Neural cell (in vitro differentiated cells): Measurements from ENCODE around the gene WNT2B. TPM values are rescaled to one million over a fixed set of nuclear protein-coding genes. Genes with fewer than 3 reads are reported as not detected.

ENCODE experiments used
- H2AFZ ChIP-seq: fragments of 200-600, 300-800 bp; sonication (generic), shearing (Covaris generic); 2 replicates; pipeline ENCODE4 v1.6.0; 2014; ENCODE audit warnings: low read depth, mild to moderate bottlenecking, antibody characterized with exemption, low read length, moderate library complexity
- H3F3A ChIP-seq: fragments of 200-600 bp; shearing (Covaris generic); 2 replicates; pipeline ENCODE4 v1.6.1; 2016; ENCODE audit warnings: mild to moderate bottlenecking, moderate library complexity, mixed read lengths, antibody characterized with exemption, low read length; ENCODE audit not compliant: insufficient read depth, poor library complexity, severe bottlenecking
- H3K27ac ChIP-seq: fragments of 200-600, 300-800 bp; sonication (generic), shearing (Covaris generic); 2 replicates; pipeline ENCODE4 v1.5.1; 2014; ENCODE audit warnings: mild to moderate bottlenecking, low read length, moderate library complexity
- H3K27me3 ChIP-seq: fragments of 300-800, 200-600 bp; sonication (generic), shearing (Covaris generic); 2 replicates; pipeline ENCODE4 v1.6.0; 2014; ENCODE audit warnings: mild to moderate bottlenecking, low read depth, low read length, moderate library complexity; ENCODE audit not compliant: insufficient read depth
- H3K36me3 ChIP-seq: fragments of 300-800, 200-600 bp; sonication (generic), shearing (Covaris generic); 2 replicates; pipeline ENCODE4 v1.5.1; 2014; ENCODE audit warnings: mild to moderate bottlenecking, antibody characterized with exemption, low read length, moderate library complexity; ENCODE audit not compliant: insufficient read depth
- H3K4me2 ChIP-seq: fragments of 300-800, 200-600 bp; sonication (generic), shearing (Covaris generic); 2 replicates; pipeline ENCODE4 v1.6.0; 2014; ENCODE audit warnings: mild to moderate bottlenecking, low read length
- H3K4me3 ChIP-seq: fragments of 300-800, 200-600 bp; sonication (generic), shearing (Covaris generic); 2 replicates; pipeline ENCODE4 v1.5.1; 2014; ENCODE audit warnings: mild to moderate bottlenecking, low read length, moderate library complexity
- H3K79me2 ChIP-seq: fragments of 200-600 bp; shearing (Covaris generic); replicated peaks from 2 replicates; pipeline ENCODE4 v1.6.0; 2014; ENCODE audit warnings: mild to moderate bottlenecking, low read length, moderate library complexity; ENCODE audit not compliant: insufficient read depth
- H3K9ac ChIP-seq: fragments of 300-800, 200-600 bp; sonication (generic), shearing (Covaris generic); 2 replicates; pipeline ENCODE4 v1.6.1; 2016; ENCODE audit warnings: mild to moderate bottlenecking, low read length, mixed read lengths
- H3K9me2 ChIP-seq: fragments of 200-600 bp; shearing (Covaris generic); 2 replicates; pipeline ENCODE4 v1.6.1; 2016; ENCODE audit warnings: mild to moderate bottlenecking, low read length, mixed read lengths; ENCODE audit not compliant: insufficient read depth
- H3K9me3 ChIP-seq: fragments of 200-600, 300-800 bp; sonication (generic), shearing (Covaris generic); 2 replicates; pipeline ENCODE4 v1.6.1; 2016; ENCODE audit warnings: mild to moderate bottlenecking, mixed run types, low read length, moderate library complexity, mixed read lengths
- H4K20me1 ChIP-seq: fragments of 200-600 bp; shearing (Covaris generic); 2 replicates; pipeline ENCODE4 v1.6.1; 2016; ENCODE audit warnings: mild to moderate bottlenecking, mixed run types; ENCODE audit not compliant: insufficient read depth
- EP300 ChIP-seq: fragments of 450-650 bp; conservative IDR thresholded peaks from 2 replicates; pipeline ENCODE4 v1.6.1; 2014; ENCODE audit warnings: antibody characterized with exemption, mild to moderate bottlenecking, moderate library complexity; ENCODE audit not compliant: poor library complexity, severe bottlenecking
- EZH2 ChIP-seq: fragments of 200-600, 300-800 bp; shearing (Covaris generic), sonication (generic); IDR thresholded peaks from 2 replicates; pipeline ENCODE4 v1.6.1; 2014; ENCODE audit warnings: antibody characterized with exemption, low read length, borderline replicate concordance, mild to moderate bottlenecking; ENCODE audit not compliant: insufficient read depth, poor library complexity, severe bottlenecking
- MXI1 ChIP-seq: fragments of 450-650 bp; conservative IDR thresholded peaks from 2 replicates; pipeline ENCODE4 v1.6.1; 2014; ENCODE audit warnings: antibody characterized with exemption, mild to moderate bottlenecking; ENCODE audit not compliant: poor library complexity, severe bottlenecking
- POLR2AphosphoS5 ChIP-seq: IDR thresholded peaks from 2 replicates; pipeline ENCODE4 v1.6.1; 2012
- RAD21 ChIP-seq: fragments of 450-650 bp; conservative IDR thresholded peaks from 2 replicates; pipeline ENCODE4 v1.6.1; 2014; ENCODE audit warnings: antibody characterized with exemption, mild to moderate bottlenecking, moderate library complexity
- REST ChIP-seq: IDR thresholded peaks from 2 replicates; pipeline ENCODE4 v1.6.1; 2012; ENCODE audit warnings: borderline replicate concordance
- SMC3 ChIP-seq: fragments of 450-650 bp; conservative IDR thresholded peaks from 2 replicates; pipeline ENCODE4 v1.6.1; 2014; ENCODE audit warnings: antibody characterized with exemption, mild to moderate bottlenecking, moderate library complexity; ENCODE audit not compliant: poor library complexity
- TAF1 ChIP-seq: IDR thresholded peaks from 2 replicates; pipeline ENCODE4 v1.6.1; 2012; ENCODE audit warnings: low read depth
- polyA plus RNA-seq: library from polyadenylated mRNA; depleted of rRNA; stranded (reverse); fragments of >200 nt; gene quantifications from 2 replicates; pipeline ENCODE4 v1.2.3, GENCODE V29; 2014
- TF ChIP-seq, protein P1 (sequence below): fragments of 450-650 bp; IDR thresholded peaks from 2 replicates; pipeline ENCODE4 v1.5.1; 2014; ENCODE audit warnings: antibody characterized with exemption, mild to moderate bottlenecking, moderate library complexity; ENCODE audit not compliant: poor library complexity, severe bottlenecking

WNT2B gene
- polyA plus RNA-seq, 1 donor from 2014 or later, result 3.1 TPM

- Histone ChIP-seq H3K27me3 (peaks cover 5% of the 10 kb centered on the region), H3K9me3 (no peaks in the 10 kb centered on the region), H3K4me2 (no peak overlapping the region), H3K36me3 (no peaks in the 10 kb centered on the region), H2AFZ (no peak overlapping the region), H3K9me2 (no peaks in the 10 kb centered on the region), H3F3A (no peaks in the 10 kb centered on the region), H3K9ac (no peak overlapping the region), H3K4me3 (no peak overlapping the region), H3K79me2 (no peaks in the 10 kb centered on the region), H4K20me1 (no peaks in the 10 kb centered on the region), H3K27ac (no peak overlapping the region)
- TF ChIP-seq, protein P1, sequence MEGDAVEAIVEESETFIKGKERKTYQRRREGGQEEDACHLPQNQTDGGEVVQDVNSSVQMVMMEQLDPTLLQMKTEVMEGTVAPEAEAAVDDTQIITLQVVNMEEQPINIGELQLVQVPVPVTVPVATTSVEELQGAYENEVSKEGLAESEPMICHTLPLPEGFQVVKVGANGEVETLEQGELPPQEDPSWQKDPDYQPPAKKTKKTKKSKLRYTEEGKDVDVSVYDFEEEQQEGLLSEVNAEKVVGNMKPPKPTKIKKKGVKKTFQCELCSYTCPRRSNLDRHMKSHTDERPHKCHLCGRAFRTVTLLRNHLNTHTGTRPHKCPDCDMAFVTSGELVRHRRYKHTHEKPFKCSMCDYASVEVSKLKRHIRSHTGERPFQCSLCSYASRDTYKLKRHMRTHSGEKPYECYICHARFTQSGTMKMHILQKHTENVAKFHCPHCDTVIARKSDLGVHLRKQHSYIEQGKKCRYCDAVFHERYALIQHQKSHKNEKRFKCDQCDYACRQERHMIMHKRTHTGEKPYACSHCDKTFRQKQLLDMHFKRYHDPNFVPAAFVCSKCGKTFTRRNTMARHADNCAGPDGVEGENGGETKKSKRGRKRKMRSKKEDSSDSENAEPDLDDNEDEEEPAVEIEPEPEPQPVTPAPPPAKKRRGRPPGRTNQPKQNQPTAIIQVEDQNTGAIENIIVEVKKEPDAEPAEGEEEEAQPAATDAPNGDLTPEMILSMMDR, result no peak
- TF ChIP-seq POLR2AphosphoS5 (no peak), EP300 (no peak), TAF1 (no peak), REST (no peak), MXI1 (no peak), SMC3 (no peak), EZH2 (no peak)
Measured at GRCh38 chr1:112496290-112496689, 12.5 kb upstream of the WNT2B start.

- Histone ChIP-seq H3K9ac (peak overlapping the region; percentile 64), H3K4me2 (peak overlapping the region; percentile 55), H3K79me2 (no peaks in the 10 kb centered on the region), H3K27me3 (peaks cover 42% of the 10 kb centered on the region), H3K9me3 (no peaks in the 10 kb centered on the region), H2AFZ (no peak overlapping the region), H3F3A (no peaks in the 10 kb centered on the region), H4K20me1 (no peaks in the 10 kb centered on the region), H3K27ac (no peak overlapping the region), H3K9me2 (no peaks in the 10 kb centered on the region), H3K4me3 (peak overlapping the region; percentile 77), H3K36me3 (no peaks in the 10 kb centered on the region)
- TF ChIP-seq, protein P1, result peak; percentile 82
- no peak for TF ChIP-seq REST
- peak; percentile 18 for TF ChIP-seq POLR2AphosphoS5
- no peak for TF ChIP-seq TAF1
- TF ChIP-seq EZH2, result no peak
- peak; percentile 72 for TF ChIP-seq SMC3
- peak; percentile 13 for TF ChIP-seq EP300
- peak; percentile 30 for TF ChIP-seq MXI1
- peak; percentile 67 for TF ChIP-seq RAD21
Measured at GRCh38 chr1:112501810-112502641, 6.7 kb upstream of the WNT2B start.
